GM18502 (cell line): ENCODE results near the gene EIF5A.

Source experiments
- ATAC-seq: cut with Tn5 transposase; IDR thresholded peaks from one replicate; pipeline ENCODE4 v1.9.1; 2021; ENCODE audit warnings: mild to moderate bottlenecking; ENCODE audit not compliant: unreplicated experiment, poor library complexity

EIF5A gene

DNA sequence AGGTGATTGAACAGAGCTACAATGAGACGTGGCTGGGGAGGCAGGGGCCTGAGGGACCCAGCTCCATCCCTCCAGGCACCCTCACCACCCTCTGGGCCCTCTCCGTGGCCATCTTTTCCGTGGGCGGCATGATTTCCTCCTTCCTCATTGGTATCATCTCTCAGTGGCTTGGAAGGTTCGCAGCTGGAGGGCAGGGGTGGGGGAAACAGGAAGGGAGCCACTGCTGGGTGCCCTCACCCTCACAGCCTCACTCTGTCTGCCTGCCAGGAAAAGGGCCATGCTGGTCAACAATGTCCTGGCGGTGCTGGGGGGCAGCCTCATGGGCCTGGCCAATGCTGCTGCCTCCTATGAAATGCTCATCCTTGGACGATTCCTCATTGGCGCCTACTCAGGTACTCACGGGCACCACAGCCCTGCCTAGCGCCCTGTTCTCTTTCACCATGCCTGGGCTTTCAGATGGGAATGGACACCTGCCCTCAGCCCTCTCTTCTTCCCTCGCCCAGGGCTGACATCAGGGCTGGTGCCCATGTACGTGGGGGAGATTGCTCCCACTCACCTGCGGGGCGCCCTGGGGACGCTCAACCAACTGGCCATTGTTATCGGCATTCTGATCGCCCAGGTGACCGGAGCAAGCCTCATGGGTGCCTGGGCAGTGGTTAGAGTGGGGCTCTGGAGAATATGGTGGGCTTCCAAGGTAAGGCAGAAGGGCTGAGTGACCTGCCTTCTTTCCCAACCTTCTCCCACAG, 23.8 kb upstream of the EIF5A start:
- no peak for ATAC-seq

DNA sequence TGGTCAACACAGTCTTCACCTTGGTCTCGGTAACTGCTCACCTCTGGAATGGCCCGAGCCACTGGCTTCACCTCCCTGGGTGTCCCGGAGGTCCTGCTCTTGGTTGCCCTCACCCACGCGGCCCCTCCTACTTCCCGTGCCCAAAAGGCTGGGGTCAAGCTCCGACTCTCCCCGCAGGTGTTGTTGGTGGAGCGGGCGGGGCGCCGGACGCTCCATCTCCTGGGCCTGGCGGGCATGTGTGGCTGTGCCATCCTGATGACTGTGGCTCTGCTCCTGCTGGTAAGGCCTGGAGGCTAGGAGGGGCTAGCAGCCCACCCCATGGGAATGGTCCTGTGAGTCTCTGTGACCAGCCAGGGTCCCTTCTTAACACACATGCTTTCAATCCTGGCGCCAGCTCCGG, 22.5 kb upstream of the EIF5A start:
- no peak for ATAC-seq

DNA sequence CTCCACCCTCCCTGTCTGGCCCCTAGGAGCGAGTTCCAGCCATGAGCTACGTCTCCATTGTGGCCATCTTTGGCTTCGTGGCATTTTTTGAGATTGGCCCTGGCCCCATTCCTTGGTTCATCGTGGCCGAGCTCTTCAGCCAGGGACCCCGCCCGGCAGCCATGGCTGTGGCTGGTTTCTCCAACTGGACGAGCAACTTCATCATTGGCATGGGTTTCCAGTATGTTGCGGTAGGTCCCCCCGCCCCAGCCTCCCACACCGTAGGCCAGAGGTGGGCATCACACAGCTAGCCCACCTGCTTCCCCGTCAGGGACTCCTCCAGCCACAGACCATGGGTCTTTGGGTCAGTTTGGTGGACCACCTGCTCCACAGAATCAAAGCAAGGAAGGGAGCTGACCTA, 21.7 kb upstream of the EIF5A start:
- ATAC-seq: no peak

DNA sequence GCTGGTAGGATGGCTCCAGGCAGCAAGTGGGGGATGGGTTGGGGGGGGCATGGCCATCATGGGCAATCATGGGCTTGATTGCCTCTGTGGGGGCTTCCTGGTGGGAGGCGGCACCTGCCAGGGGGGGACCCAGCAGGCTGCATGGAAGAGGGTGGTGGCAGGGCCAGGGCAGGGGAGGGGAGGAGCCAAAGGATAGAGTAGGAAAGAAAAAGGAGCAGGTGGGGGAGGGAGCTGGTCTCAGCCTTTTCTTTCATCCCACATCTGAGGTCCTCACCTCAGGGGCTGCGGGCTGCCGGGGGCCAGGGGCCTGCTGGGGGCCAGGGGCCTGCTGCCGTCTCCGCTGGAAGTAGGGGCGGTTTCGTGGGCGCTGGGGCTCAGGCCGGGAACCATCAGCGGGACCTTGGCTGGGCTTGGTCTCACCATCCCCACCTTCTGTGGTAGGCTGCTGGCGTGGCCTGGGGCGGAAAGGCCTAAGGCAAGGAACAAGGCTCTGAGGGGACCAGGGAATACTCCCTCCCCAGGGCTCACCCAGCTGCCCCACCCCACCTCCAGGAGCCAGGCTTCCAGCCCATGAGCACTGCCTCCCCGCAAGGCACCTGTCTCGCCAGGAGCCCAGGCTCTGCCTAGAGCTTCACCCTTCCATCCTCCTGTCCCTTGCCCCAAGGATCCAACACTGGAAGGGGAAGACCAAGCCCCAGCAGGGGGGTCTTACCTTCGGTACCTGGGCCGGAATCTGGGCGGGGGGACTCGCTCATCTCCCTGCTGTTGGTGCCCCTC, 18.0 kb upstream of the EIF5A start:
- ATAC-seq: no peak

DNA sequence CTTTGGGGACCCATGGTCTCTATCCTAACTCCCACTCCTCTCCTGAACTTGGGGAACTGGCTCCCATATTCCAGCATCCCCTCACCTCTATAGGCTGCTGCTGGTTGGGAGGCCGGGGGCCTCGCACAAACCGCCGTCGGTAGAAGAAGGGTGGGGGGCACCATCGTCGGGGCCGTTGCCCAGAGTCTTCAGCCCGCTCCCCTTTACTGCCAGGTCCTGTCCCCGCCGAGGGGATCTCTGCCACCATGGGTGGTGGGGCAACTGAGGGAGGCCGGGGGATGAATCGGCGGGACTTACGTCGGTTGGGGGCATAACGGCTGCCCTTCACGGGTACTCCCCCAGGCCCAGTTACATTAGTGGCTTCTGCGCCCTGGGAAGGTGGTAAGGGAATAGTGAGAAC, 17.3 kb upstream of the EIF5A start:
- ATAC-seq: no peak

DNA sequence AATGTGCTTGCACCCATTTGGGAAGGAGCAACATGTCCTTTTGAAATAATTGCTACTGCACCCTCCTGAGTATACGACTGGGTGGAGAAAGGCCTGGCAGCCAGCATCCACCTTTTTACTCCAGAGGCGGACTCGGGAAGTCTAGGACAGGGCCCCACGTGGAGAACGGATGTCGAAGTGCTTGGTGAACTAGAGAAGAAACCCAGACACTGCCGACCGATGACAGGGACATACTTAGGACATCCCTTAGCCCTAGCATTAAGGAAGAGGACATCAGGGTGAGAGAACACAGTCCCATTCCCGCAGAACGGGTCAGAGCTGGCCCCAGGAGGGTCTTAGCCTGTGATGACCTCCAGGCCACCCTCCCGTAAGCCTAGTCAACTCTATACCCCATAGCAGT, 16.7 kb upstream of the EIF5A start:
- ATAC-seq: no peak

DNA sequence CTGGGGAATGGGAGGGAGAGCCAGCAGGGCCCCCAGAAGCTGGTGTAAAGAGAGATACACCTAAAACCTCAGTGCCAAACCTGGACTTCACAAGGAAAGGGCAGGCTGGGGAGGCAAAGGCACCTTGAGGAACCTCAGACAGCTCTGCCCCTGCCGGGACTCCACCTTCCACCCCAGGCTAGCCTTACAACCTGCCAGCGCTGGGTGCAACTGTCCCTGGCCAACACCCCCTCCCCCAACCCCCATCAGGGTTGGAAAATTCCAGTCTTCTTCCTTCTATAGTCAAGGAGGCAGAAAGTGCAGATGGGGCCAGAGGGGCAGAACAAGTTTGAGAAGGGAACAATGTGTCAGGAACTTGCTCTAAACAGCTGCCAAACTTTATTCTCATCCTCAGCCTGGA, 15.2 kb upstream of the EIF5A start:
- no peak for ATAC-seq

DNA sequence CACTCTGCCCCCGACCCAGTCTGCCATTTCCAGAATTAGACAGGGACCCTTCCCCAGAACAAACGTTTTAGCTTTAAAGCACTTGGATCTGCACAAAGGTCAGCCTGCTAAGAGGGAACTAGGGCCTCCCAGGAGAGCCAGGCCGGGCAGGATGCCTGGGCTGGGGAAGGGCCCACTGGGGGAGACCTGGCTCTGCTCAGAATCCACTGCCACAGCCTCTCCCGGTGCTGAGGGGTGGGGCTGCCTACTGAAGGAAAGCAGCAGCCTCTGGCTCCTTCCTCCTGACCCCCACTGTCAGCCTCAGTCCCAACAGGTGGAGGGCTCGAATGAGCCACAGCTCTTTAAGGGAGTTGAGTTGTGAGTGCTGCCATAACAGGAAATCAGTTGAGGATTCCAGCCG, 14.7 kb upstream of the EIF5A start:
- ATAC-seq: no peak

DNA sequence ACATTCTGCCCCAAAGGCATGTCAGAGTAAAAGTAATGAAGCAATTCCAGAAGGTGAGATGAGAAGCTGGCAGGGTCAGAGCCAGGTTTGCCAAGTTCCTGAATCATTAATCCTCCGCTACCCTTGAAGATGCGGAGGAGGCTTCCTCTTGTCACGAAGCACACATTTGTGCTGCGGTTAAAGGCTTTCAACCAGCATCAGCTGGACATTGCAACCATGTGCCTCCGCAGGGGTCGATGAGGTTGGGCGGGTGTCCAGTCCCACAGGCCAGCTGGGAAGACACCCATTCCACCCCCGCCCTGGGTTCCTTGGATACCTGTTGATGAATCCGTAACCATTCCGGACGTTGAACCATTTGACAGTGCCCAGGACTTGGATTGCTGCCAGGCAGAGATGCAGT, 14.3 kb upstream of the EIF5A start:
- no peak for ATAC-seq

DNA sequence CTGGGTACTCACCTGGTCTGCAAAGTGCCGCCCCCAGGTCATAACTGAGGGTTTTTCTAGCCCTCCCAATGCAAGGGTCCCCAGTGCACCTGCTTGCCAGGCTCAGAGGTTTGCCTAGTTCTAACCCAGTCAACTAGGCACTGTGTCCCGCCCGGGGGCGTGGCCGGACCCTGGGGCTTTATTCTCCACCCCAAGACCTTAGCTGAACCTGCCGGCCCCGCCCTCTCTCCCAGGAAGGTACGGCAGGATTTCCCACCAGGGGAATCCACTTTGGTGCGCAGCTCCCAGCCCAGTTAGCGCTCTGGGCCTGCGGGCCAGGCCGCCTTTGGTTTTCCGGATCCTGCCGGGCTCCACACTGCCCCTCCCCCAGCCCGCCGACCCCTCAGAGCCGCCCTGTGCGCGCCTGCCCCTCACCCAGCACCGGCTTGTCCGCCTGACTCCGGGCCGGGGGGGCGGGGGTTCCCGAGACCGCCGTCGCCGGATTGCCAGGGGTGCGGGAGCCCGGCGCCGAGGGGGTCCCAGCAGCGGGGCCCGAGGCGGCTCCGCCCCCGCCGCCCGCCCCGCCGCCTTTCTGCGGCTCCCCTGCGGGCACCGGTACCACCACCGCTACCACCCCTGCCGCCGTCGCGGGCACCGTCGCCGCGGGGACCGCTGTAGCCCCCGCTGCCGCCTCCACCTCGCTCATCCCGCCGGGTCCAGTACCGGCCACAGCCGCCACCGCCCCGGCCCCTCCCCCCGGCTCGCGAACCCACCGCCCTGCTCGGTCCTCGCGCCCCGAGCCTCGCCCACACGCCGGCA, 13.4 kb upstream of the EIF5A start:
- no peak for ATAC-seq

DNA sequence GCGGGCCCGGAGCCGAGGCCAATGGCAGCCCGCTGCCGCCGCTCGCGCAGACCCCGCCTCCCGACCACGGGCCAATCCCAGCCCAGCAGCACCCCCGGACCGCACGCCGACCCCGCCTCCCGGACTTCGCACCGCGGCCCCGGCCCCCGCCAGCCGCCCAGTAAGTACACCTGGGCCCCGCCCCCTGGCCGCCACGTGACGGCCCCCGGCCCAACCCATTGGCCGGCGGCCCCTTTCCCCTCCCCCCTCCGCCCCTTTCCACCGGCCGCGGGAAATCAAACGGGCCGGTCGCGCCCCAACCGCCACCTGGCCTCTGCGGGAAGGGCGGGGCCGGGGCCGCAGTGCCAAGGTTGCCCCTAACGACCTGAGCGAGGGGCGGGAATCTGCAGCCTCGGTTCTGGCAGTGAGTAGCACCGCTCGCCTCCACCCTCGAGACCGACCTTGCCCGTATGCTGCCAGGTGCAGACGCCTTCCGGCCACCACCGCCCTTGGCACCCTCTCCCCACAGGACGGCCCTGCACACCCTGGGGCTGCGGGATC, 12.7 kb upstream of the EIF5A start, which contains the start of gene YBX2:
YBX2 (minus strand) TSS at position 26 of the 540 bp plus-strand sequence. CDS start 139 bp downstream, outside the sequence.
- no peak for ATAC-seq

DNA sequence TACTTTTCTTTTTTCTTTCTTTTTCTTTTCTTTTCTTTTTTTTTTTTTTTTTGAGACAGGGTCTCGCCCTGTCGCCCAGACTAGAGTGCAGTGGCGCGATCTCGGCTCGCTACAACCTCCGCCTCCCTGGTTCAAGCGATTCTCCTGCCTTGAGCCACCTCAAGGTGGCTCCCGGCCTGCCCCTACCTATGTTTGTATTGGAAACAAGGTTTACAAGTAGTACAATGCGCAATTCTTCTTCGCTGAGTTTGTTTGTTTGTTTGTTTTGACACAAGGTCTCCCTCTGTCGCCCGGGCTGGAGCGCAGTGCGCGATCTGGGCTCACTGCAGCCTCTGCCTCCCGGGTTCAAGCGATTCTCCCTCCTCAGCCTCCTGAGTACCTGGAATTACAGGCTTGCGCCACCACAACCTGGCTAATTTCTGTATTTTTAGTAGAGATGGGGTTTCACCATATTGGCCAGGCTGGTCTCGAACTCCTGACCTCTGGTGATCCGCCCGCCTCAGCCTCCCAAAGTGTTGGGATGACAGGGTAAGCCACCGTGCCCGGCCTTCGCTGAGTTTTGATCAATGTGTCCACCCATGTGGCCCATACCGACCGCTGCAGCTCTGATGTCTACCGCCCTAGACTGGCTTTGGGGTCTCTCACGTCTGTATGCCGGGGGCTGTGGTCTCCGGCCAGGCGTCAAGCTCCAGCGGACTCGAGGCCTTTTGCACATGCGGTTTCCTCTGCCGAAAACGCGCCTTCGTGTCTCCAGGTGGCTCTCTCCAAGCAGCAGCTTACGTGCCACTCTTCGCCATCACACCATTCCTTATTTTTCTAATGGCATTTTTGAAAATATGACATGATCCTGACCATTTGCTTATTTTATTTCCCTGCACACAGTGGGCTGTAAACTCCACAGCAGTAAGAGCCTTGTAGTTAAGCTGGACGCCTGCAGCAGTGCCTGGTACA, 11.9 kb upstream of the EIF5A start:
- ATAC-seq: no peak

DNA sequence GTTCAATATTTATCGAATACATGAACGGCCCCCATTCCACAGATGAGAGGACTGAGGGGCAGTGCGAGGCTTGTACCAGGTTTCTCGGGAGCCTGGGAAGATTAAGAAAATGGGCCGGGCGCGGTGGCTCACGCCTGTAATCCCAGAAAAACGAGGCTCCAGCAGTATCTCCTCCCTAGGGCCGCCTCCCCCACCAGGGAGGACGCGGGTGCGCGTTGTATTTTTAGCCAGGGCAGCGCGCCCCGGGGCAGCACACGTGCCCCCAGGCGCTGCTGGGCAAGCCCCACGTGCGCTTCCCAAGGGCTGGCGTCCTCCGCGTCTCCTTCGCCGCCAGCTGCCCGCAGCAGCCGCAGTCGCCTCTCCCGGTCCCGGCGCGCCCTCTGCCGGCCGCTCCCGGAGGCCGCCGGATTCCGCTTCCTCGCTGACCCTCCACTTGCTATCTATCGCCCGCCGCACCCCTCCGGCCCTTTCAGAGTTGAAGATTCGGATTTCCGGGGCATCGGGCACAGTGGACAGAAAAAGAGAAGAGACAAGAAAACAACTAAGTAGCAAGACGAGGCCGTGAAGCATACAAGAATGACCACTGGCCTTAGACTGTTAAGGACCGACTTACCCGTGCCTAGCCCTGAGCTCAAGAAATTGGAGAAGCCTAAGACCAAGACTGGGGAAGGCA, 11.1 kb upstream of the EIF5A start:
- no peak for ATAC-seq

DNA sequence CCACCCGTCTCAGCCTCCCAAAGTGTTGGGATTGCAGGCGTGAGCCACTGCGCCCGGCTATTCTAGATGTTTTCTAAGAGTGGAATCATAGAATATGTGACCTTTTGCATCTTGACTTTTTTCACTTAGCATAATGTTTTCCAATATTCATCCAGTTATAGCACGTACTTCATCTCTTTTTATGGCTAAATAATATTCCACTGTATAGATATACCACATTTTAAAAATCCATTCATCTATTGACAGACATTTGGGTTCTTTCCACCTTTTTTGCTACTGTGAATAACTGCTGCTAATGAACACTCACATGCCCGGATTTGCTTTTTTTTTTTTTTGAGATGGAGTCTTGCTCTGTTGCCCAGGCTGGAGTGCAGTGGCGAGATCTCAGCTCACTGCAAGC, 3.2 kb upstream of the EIF5A start:
- ATAC-seq: no peak

DNA sequence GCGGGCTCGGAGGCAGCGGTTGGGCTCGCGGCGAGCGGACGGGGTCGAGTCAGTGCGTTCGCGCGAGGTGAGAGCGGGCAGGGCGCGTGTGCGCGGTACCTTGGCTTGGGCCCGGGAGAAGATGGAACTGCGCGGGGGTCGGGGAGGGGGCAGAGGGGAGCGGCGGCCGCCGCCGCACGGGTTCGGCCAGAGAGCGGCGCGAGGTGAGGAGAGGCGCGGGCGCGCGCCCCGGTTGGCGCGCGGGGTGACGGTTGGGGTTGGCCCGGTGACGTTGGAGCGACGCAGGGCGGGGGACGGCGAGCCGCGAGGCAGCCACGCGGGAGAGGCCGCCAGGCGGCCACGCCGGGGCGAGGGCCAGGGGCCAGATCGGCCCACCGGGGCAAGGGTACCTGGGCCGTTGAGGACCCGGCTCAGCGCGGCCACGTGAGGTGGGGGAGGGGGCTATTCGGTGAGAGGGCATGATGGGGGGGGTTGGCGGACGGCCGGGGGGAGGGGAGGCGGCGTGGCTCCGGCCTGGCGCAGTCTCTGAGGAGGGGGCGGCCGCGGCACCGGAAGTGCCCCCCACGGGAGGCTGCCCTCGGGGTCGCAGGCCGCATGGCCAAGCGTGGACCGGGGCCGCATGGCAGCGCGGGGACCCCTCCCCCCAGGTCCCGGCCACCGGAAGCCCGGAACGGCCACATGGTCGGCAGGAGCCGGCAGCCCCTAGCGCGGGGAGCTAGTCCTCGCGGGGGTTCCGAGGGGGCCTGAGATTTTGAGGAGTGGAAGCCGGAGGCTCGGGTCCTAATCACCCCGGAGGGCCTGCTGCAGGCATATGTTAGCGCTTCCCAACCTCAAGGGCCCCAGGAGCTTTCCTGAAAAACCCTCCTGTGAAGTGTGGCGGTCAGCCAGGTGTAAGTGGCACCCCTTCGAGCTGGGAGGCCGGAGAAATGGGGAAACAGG, 527 bp downstream of the EIF5A start:
- ATAC-seq: no peak

DNA sequence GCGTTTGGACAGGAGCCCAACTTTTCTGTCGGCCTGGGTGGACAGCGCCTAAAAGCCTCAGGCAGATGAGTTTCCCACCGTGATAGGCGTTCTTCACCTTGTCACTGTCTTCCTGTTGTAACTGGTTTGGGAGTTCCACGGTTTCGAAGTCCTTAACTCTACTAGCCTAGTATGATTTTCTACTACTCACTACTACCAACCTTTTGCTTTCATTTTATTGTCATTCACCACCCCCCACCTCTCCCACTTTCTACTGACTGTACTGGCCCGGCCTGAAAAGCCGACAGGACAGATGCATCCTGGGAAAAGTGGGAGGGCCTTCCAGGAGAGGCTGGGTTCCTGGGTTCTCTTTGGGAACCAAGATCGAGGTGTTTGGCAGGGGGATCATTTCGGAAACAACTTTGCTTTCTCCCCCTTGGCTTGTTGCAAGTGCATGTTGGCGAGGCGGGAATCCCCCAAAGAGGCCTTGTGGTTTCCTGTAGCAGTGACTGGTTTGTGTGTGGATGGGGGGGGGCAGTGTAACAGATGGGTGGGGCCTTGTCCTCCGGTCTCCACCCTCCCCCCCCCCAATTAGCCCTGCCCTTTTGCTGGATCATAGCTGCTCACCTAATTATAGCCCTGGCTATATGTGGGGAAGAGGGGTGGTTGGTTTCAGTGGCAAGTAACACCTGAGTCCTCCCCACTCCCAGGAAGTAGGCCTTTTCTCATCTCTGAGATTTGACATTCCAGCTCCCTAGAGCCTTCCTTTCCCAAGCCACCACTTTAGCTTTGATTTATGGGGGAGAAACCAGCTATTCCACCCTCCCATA, 1.4 kb downstream of the EIF5A start:
- no peak for ATAC-seq

DNA sequence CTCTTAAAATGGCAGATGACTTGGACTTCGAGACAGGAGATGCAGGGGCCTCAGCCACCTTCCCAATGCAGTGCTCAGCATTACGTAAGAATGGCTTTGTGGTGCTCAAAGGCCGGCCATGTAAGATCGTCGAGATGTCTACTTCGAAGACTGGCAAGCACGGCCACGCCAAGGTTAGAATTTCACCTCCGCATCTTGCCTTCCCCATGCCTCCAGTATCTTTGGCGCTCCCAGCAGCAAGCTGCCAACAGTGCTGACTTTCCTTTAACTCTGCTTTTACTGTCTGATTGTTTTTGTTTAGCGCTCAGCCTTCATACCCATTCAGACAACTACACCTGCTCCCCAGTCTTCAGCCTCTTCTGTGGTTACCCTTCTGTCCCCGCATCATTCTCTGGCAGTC, 2.2 kb downstream of the EIF5A start:
- ATAC-seq: no peak
